Measurements from ENCODE around the gene ARMH1. TPM values are rescaled to one million over a fixed set of nuclear protein-coding genes. Genes with fewer than 3 reads are reported as not detected.
A peak's percentile ranks its signal among the peaks of the same experiment; 100 is the strongest.
"Not testable (repeated sequence)": the region's sequence is repeated elsewhere in the genome, so short reads cannot be mapped to it uniquely, and the experiment has no call there.

Gene ARMH1
- total RNA-seq, 6 experiments from 2014 or later = 0.14 to 0.41 (median 0.32) TPM; not detected in 2

DNA sequence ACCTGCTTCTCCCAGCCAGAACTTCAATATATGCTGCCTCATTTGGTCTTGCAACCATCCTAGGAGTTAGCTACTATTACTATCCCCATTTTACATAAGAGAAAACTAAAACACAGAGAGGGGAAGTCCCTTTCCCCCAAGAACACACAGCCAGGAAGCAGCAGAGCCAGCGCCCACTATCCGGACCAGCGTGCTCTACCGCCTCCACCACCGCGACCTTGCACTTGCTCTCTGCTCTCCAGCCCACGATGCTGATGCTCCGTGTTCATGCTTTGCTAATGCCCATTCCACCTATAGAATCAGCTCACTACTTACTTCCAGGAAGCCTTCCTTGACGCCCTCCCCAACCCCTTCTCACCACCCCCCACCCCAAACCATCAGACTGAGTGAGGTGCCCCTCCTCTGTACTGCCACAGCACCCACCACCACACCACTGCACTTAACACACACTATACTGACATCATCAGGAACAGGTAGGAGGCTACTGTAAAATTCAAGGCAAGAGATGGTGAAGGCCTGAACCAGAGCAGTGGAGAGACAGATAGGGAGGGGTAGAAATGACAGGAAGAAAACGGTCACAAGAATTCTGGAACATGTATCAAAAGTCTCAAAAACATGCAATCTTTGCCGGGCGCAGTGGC lies 9.7 kb upstream of the ARMH1 start:
- Mint-ChIP-seq H3K4me3 (no peak overlapping the region), H3K27ac (no peak overlapping the region), H3K36me3 (ENCODE audit: low read depth) (no peaks in the 10 kb centered on the region), H3K27me3 (ENCODE audit: insufficient read depth) (peaks cover 2% of the 10 kb centered on the region), H3K9me3 (no peaks in the 10 kb centered on the region), H3K4me1 (ENCODE audit: low read depth) (no peaks in the 10 kb centered on the region)
- TF ChIP-seq CTCF (IDR thresholded peaks at IDR 0.05) = no peak
- no peak for DNase-seq

- H3K36me3 Mint-ChIP-seq (ENCODE audit: low read depth); H3K9me3 Mint-ChIP-seq; H3K4me1 Mint-ChIP-seq (ENCODE audit: low read depth); DNase-seq; H3K27ac Mint-ChIP-seq; H3K4me3 Mint-ChIP-seq; H3K27me3 Mint-ChIP-seq (ENCODE audit: insufficient read depth): not testable (repeated sequence)
These were observed 7.8 kb upstream of the ARMH1 start for GRCh38 chr1:44666719-44667118.

GRCh38 chr1:44670751-44671640 lies 3.5 kb upstream of the ARMH1 start:
- Mint-ChIP-seq H3K27ac (no peak overlapping the region), H3K27me3 (ENCODE audit: insufficient read depth) (peaks cover 2% of the 10 kb centered on the region; the same call in 1 of the 2 replicates), H3K36me3 (ENCODE audit: low read depth) (no peaks in the 10 kb centered on the region), H3K9me3 (no peaks in the 10 kb centered on the region), H3K4me3 (no peak overlapping the region), H3K4me1 (ENCODE audit: low read depth) (peaks cover 31% of the 10 kb centered on the region)
- no peak for TF ChIP-seq CTCF (IDR thresholded peaks at IDR 0.05)
- DNase-seq = no peak

DNA sequence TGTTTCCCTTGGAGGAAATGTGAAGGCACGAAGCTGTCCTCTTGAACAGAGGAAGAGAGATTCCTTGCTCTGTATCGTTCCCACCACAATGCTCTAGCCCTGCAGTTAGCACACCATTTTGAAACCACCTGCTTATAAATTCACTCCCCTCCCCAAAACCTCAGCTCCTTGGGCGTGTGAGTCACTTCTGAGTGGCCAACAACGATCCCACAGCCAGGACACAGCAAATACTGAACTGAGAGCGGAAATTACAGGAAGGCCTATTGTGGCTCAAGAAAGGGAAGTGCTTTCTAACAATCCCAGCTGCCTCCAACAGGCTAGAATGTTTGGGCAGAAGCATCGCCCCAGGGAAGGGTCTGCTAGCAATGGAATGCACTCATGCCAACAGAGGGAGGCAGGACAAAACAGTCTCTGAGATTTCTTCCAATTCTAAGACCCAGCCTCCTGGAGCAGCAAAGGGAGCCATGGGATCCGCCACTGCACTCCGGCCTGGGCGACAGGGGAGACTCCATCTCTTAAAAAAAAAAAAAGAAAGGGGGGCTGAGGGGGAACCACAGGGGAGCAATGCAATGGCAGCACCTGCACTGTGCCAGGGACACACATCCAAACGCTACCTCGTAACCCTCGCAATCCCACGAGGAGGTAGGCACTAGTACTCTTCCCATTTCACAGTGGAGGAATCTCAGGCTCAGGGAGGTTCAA lies 2.1 kb upstream of the ARMH1 start:
- Mint-ChIP-seq H3K9me3 (no peaks in the 10 kb centered on the region), H3K4me1 (ENCODE audit: low read depth) (peaks cover 31% of the 10 kb centered on the region), H3K27ac (peak overlapping the region; percentile 71), H3K27me3 (ENCODE audit: insufficient read depth) (peaks cover 2% of the 10 kb centered on the region; the same call in 1 of the 2 replicates), H3K4me3 (peak overlapping the region; percentile 41; the same call in 1 of the 2 replicates), H3K36me3 (ENCODE audit: low read depth) (no peaks in the 10 kb centered on the region)
- TF ChIP-seq CTCF (IDR thresholded peaks at IDR 0.05) = no peak
- peak; percentile 40 for DNase-seq

DNA sequence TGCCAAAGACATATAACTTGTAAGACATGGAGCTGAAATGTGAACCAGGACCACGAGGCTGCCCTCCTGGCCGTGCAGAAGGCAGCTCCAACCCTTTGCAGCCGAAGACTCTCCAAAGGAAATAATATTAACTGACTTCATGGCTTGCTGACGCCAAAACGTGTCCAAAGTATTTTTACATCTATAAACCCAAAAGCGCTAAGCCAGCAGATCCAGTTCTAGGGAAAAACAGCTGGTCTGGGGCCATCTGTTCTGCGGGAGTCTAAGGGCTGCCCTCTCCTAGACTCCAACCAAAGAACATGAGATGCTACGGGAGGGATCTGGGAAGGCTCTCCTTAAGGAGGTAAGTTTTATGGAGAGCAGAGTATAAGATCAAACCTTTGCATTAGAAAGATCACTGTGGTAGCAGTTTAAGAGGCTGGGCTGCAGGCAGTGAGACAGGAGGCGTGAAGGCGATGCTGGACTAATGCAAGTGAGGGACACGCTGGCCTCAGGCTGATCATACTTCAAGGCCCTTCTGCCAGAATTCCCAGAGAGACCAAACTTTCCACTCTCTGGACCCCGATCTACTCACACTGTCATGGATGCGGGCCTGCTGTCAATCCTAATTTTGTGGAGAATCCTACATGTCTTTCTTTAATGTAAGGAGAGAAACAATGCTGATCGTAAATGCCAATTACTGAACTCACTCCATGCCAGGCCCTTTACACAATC lies 1.4 kb upstream of the ARMH1 start:
- H3K27ac Mint-ChIP-seq = peak overlapping the region; percentile 89
- H3K4me1 Mint-ChIP-seq (ENCODE audit: low read depth) = peaks cover 31% of the 10 kb centered on the region

More for the DNA sequence above, 1.4 kb upstream of the ARMH1 start:
- Mint-ChIP-seq H3K27me3 (ENCODE audit: insufficient read depth) (peaks cover 2% of the 10 kb centered on the region; the same call in 1 of the 2 replicates), H3K9me3 (no peaks in the 10 kb centered on the region), H3K36me3 (ENCODE audit: low read depth) (no peaks in the 10 kb centered on the region), H3K4me3 (peak overlapping the region; percentile 90)
- no peak for DNase-seq
- no peak for TF ChIP-seq CTCF (IDR thresholded peaks at IDR 0.05)

All from HFFc6 (cell line).